Measurements from ENCODE around the gene TRAPPC10.

TRAPPC10 gene

DNA sequence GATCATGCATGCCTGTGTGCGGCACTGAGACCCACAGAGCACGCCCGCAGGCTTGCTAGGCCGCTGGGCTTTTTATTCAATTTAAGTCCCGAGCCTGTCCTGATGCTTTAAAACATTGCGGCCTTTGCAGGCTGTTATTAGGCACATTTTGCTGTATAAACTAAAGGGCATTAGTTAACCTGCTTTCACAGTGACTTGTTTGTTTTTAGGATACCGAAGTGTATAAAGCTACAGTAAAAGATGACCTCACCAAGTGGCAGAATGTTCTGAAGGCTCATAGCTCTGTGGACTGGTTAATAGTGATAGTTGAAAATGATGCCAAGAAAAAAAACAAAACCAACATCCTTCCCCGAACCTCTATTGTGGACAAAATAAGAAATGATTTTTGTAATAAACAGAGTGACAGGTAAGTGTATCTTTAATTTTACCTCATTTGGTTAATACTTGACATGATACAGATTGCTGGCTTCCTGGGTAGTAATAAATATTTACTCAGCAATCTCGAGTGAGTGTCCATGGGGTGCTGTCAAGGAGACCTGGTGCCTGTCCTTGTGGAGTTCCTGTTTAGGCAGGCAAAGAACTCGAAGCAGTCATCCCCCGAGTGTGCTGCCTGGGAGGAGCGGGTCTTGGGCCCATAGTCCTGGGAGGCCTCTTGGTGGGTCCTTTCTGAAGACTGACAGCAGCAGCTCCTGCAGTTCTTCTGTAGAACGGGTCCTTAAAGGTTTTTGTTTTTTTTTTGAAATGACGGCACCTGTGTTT is 40.1 kb downstream of the TRAPPC10 start:
- Histone ChIP-seq H3K27me3 (ENCODE audit: insufficient read depth, low read length) (no peaks in the 10 kb centered on the region), H3K4me1 (ENCODE audit: insufficient read depth, low read length) (no peaks in the 10 kb centered on the region), H3K36me3 (ENCODE audit: insufficient read depth, low read depth, low read length) (peaks cover 36% of the 10 kb centered on the region), H3K9me3 (ENCODE audit: insufficient read depth, low read depth, low read length) (no peaks in the 10 kb centered on the region), H3K9ac (ENCODE audit: low read depth, low read length) (no peak overlapping the region), H3K27ac (ENCODE audit: low read length) (no peak overlapping the region), H3K4me3 (ENCODE audit: low read length) (no peak overlapping the region)

DNA sequence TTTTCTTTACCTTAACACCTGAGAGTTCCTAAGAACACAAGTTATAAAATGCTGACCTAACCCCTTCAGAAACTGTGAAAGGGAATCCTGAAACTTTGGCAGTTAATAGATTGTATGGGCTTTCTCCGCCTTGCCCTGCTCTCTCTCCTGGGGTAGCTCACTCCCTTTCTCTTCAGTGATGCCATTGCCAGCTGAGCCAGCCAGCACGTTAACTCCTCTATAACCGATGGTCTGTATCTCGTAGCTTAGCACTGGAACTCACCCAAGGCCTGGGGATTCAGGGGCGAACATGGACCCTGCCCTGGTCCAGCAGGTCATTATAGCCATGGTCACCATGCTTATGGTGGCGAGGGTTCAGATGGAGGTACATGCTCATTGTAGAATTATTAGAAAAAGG is 40.7 kb downstream of the TRAPPC10 start:
- H3K27ac ChIP-seq (ENCODE audit: low read length) = no peak overlapping the region
- H3K4me1 ChIP-seq (ENCODE audit: insufficient read depth, low read length) = no peaks in the 10 kb centered on the region
- H3K9me3 ChIP-seq (ENCODE audit: insufficient read depth, low read depth, low read length) = no peaks in the 10 kb centered on the region
- no peaks in the 10 kb centered on the region for H3K27me3 ChIP-seq (ENCODE audit: insufficient read depth, low read length)
- H3K36me3 ChIP-seq (ENCODE audit: insufficient read depth, low read depth, low read length) = peaks cover 34% of the 10 kb centered on the region
- no peak overlapping the region for H3K4me3 ChIP-seq (ENCODE audit: low read length)
- no peak overlapping the region for H3K9ac ChIP-seq (ENCODE audit: low read depth, low read length)

DNA sequence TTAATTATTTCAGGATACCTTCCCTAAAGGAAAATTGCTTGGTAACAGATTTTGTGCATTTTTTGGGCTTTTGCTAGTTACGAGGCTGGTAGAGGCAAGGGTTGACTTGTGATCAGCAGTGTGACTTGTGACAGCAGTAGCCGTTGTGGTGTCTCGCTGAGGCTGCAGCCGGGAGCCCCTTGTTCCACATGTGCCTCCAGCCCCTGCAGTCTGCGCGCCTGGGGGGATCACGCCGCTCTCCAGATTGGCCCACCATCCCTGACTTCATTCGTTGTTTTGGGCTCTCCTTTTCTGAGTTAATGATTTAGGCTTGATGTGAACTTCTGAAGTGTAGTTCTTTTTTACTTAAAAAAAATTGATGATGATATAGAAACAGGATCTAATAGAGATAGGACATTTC is 41.5 kb downstream of the TRAPPC10 start:
- Histone ChIP-seq H3K4me3 (ENCODE audit: low read length) (no peak overlapping the region), H3K9me3 (ENCODE audit: insufficient read depth, low read depth, low read length) (no peaks in the 10 kb centered on the region), H3K4me1 (ENCODE audit: insufficient read depth, low read length) (no peaks in the 10 kb centered on the region), H3K27ac (ENCODE audit: low read length) (no peak overlapping the region), H3K36me3 (ENCODE audit: insufficient read depth, low read depth, low read length) (peaks cover 34% of the 10 kb centered on the region), H3K9ac (ENCODE audit: low read depth, low read length) (no peak overlapping the region), H3K27me3 (ENCODE audit: insufficient read depth, low read length) (no peaks in the 10 kb centered on the region)

DNA sequence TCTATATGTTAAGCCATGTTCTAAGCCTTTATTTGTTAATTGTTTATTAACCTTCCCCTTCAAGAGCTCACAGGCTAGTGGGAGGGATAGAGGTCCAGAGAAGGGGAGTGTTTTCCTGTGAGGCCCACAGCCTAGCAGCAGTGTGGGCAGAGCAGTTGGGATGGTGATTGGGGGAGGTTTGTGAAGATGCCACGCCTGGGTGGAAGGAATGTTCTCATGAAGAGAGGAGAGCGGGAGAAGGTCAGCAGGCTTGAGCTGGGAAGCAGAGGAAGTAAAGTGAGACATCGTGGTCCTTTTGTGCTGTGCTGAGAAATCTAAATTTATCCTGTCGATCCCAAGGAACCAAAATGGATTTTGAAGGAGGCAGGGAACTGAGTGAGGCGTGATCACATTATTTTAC is 42.6 kb downstream of the TRAPPC10 start:
- H3K4me3 ChIP-seq (ENCODE audit: low read length) = no peak overlapping the region
- H3K4me1 ChIP-seq (ENCODE audit: insufficient read depth, low read length) = no peaks in the 10 kb centered on the region
- peaks cover 45% of the 10 kb centered on the region for H3K36me3 ChIP-seq (ENCODE audit: insufficient read depth, low read depth, low read length)
- H3K9ac ChIP-seq (ENCODE audit: low read depth, low read length) = no peak overlapping the region
- no peak overlapping the region for H3K27ac ChIP-seq (ENCODE audit: low read length)
- no peaks in the 10 kb centered on the region for H3K9me3 ChIP-seq (ENCODE audit: insufficient read depth, low read depth, low read length)
- H3K27me3 ChIP-seq (ENCODE audit: insufficient read depth, low read length) = no peaks in the 10 kb centered on the region

DNA sequence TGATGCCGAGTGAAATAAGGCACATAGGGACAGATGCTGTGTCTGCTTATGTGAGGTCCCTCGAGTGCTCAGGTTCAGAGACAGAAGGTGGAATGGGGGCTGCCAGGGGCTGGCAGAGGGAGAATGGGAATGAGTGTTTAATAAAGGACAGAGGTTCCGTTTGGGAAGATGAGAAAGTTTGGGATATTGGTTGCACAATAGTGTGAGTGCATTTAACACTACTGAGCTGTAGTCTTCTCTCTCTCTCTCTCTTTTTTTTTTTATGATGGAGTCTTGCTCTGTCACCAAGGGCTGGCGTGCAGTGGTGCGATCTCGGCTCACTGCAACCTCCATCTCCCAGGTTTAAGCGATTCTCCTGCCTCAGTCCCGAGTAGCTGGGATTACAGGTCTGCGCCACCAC is 44.9 kb downstream of the TRAPPC10 start:
- H3K4me1 ChIP-seq (ENCODE audit: insufficient read depth, low read length) = no peaks in the 10 kb centered on the region
- H3K27me3 ChIP-seq (ENCODE audit: insufficient read depth, low read length) = no peaks in the 10 kb centered on the region
- peaks cover 54% of the 10 kb centered on the region for H3K36me3 ChIP-seq (ENCODE audit: insufficient read depth, low read depth, low read length)
- H3K9ac ChIP-seq (ENCODE audit: low read depth, low read length) = no peak overlapping the region
- H3K4me3 ChIP-seq (ENCODE audit: low read length) = no peak overlapping the region
- H3K9me3 ChIP-seq (ENCODE audit: insufficient read depth, low read depth, low read length) = no peaks in the 10 kb centered on the region
- no peak overlapping the region for H3K27ac ChIP-seq (ENCODE audit: low read length)

DNA sequence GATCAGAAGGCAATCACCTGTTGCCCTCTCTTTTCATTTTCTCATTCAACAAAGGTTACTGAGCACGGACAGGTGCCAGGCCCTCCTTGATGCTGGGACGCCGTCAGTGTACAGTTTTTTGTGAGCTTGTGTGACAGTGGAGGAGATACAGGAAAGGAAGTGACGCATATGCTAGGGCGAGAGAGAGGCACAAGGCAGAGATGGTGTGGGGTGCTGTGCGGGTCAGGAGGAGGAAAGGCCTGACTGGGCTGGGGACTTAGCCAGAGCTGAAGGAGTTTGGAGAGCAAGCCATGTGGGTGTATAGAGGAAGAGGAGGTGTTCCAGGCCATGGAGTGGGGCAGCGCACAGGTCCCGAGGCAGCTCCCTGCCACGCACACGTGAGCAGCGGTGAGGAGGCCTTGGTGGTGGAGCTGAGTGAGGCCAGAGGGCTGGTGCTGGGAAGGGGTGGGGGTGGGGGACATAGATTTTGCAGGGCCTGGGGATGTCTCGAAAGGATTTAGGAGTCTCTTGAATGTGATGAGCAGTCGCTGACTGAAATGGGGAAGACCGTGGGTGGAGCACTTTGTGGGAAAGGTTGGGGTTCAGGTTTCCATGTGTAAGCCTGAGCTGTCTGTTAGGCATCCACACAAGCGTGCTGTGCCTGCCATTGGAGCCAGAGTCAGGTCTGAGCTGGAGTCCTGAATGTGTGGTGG is 46.0 kb downstream of the TRAPPC10 start:
- H3K4me3 ChIP-seq (ENCODE audit: low read length) = no peak overlapping the region
- no peaks in the 10 kb centered on the region for H3K4me1 ChIP-seq (ENCODE audit: insufficient read depth, low read length)
- H3K9ac ChIP-seq (ENCODE audit: low read depth, low read length) = no peak overlapping the region
- peaks cover 52% of the 10 kb centered on the region for H3K36me3 ChIP-seq (ENCODE audit: insufficient read depth, low read depth, low read length)
- no peak overlapping the region for H3K27ac ChIP-seq (ENCODE audit: low read length)
- no peaks in the 10 kb centered on the region for H3K27me3 ChIP-seq (ENCODE audit: insufficient read depth, low read length)
- H3K9me3 ChIP-seq (ENCODE audit: insufficient read depth, low read depth, low read length) = no peaks in the 10 kb centered on the region

DNA sequence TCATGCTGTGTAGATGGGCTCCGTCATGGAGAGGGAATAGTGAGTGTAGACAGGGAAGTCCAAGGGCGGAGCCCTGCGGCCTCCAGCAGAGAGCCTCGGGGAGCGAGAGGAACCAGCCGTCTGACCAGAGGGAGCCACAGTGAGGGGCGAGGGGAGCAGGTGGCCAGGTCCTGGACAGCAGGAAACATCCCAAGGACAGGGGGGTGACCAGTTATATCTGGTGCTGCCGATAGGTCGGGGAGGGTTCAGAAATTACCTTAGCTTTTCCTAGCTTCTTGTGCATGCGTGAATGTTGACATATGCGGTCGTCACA is 46.5 kb downstream of the TRAPPC10 start:
- Histone ChIP-seq H3K27ac (ENCODE audit: low read length) (no peak overlapping the region), H3K4me1 (ENCODE audit: insufficient read depth, low read length) (no peaks in the 10 kb centered on the region)

DNA sequence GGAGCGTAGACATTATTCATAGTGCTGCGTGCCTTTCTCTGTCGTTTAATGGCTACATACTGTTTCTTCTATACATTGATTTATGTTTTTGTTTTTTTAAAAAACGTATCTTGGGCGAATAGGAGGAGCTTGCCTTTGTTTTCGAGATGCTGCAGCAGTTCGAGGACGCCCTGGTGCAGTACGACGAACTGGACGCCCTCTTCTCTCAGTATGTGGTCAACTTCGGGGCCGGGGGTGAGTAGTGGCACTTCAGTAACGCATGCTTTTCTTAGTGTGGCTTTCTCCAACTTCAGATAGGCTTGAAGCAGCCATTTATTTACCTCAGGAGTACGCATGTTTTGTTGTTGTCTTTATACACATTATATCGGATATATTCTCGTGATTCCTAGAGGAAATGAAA is 46.9 kb downstream of the TRAPPC10 start:
- Histone ChIP-seq H3K9me3 (ENCODE audit: insufficient read depth, low read depth, low read length) (no peaks in the 10 kb centered on the region), H3K4me3 (ENCODE audit: low read length) (no peak overlapping the region), H3K4me1 (ENCODE audit: insufficient read depth, low read length) (no peaks in the 10 kb centered on the region), H3K27ac (ENCODE audit: low read length) (no peak overlapping the region), H3K27me3 (ENCODE audit: insufficient read depth, low read length) (no peaks in the 10 kb centered on the region), H3K36me3 (ENCODE audit: insufficient read depth, low read depth, low read length) (peaks cover 57% of the 10 kb centered on the region), H3K9ac (ENCODE audit: low read depth, low read length) (no peak overlapping the region)

More for the DNA sequence above, 46.5 kb downstream of the TRAPPC10 start:
- Histone ChIP-seq H3K36me3 (ENCODE audit: insufficient read depth, low read depth, low read length) (peaks cover 53% of the 10 kb centered on the region), H3K27me3 (ENCODE audit: insufficient read depth, low read length) (no peaks in the 10 kb centered on the region), H3K9ac (ENCODE audit: low read depth, low read length) (no peak overlapping the region), H3K9me3 (ENCODE audit: insufficient read depth, low read depth, low read length) (no peaks in the 10 kb centered on the region), H3K4me3 (ENCODE audit: low read length) (no peak overlapping the region)

DNA sequence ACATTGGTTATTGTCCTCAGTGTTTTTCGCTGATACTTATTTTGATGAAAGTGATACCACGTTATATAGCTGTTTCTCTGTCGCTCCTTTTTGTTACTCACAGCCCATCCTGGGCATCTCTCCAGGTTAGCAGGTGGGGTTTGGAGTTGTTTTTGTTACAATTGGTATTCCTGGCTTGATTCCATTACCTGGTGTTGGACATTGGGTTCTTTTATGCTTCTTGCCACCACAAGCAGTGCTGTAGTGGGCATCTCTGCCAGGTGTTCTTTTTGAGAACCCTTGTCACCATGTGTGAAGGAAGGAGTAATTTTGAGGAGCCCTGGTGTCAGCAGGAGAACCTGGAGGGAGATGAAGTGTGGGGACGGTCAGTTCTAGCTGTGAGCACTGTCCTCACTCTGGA is 47.6 kb downstream of the TRAPPC10 start:
- Histone ChIP-seq H3K4me1 (ENCODE audit: insufficient read depth, low read length) (no peaks in the 10 kb centered on the region), H3K9ac (ENCODE audit: low read depth, low read length) (no peak overlapping the region), H3K4me3 (ENCODE audit: low read length) (no peak overlapping the region), H3K9me3 (ENCODE audit: insufficient read depth, low read depth, low read length) (no peaks in the 10 kb centered on the region), H3K27me3 (ENCODE audit: insufficient read depth, low read length) (no peaks in the 10 kb centered on the region), H3K36me3 (ENCODE audit: insufficient read depth, low read depth, low read length) (peaks cover 64% of the 10 kb centered on the region), H3K27ac (ENCODE audit: low read length) (no peak overlapping the region)

DNA sequence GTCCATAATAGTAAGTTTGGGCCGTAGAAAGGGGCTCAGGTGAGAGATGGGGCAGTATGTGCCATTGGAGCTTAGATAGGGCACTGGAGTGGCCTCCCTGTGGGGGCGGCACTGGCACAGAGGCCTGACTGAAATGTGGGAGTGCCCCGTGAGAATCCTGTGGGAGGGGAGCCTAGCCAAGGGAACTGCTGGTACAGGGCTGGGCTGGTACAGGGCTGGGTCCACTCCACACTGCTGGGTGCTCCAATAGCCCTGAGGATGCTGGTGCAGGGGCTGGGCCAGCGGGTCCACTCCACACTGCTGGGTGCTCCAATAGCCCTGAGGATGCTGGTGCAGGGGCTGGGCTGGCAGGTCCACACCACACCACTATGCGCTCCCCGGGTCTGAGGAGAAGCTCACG is 50.3 kb downstream of the TRAPPC10 start:
- Histone ChIP-seq H3K27ac (ENCODE audit: low read length) (no peak overlapping the region), H3K9ac (ENCODE audit: low read depth, low read length) (no peak overlapping the region), H3K9me3 (ENCODE audit: insufficient read depth, low read depth, low read length) (no peaks in the 10 kb centered on the region), H3K4me1 (ENCODE audit: insufficient read depth, low read length) (no peaks in the 10 kb centered on the region), H3K27me3 (ENCODE audit: insufficient read depth, low read length) (no peaks in the 10 kb centered on the region), H3K36me3 (ENCODE audit: insufficient read depth, low read depth, low read length) (peaks cover 70% of the 10 kb centered on the region), H3K4me3 (ENCODE audit: low read length) (no peak overlapping the region)

DNA sequence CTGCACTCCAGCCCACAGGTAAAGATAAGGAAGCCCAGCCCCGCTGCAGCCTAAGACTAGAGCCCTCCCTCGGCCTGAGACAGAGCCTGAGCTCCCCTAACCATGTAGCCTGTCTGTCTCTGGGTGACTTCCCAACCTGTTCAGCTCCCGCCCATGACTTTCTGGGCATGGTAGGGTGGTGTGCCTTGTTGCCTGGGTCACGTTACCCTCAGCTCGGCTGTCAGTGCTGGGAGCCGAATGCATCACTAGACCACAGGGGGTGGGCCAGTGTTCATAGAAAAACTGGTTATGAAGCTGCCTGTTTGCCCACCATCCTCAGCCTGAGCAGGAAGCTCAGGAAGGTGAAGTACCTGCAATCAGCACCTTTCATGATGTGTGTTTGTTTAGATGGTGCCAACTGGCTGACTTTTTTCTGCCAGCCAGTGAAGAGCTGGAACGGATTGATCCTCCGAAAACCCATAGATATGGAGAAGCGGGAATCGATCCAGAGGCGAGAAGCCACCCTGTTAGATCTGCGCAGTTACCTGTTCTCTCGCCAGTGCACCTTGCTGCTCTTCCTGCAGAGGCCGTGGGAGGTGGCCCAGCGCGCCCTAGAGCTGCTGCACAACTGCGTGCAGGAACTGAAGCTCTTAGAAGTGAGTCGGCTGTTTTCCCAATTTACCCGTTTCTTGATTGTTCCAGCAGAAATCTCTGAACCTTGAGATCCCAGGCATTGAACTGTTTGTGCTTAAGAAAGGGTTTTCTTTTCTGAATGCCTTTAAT is 51.2 kb downstream of the TRAPPC10 start:
- H3K36me3 ChIP-seq (ENCODE audit: insufficient read depth, low read depth, low read length) = peaks cover 72% of the 10 kb centered on the region
- H3K27ac ChIP-seq (ENCODE audit: low read length) = no peak overlapping the region
- H3K4me1 ChIP-seq (ENCODE audit: insufficient read depth, low read length) = no peaks in the 10 kb centered on the region
- no peaks in the 10 kb centered on the region for H3K9me3 ChIP-seq (ENCODE audit: insufficient read depth, low read depth, low read length)
- H3K9ac ChIP-seq (ENCODE audit: low read depth, low read length) = no peak overlapping the region
- H3K4me3 ChIP-seq (ENCODE audit: low read length) = no peak overlapping the region
- no peaks in the 10 kb centered on the region for H3K27me3 ChIP-seq (ENCODE audit: insufficient read depth, low read length)
